Retinal pigment epithelial cell (primary cell): ENCODE results near the gene ANO1.

ENCODE experiments used
- DNase-seq: peaks from one replicate; pipeline ENCODE4 v3.0.0-alpha.2; 2010; ENCODE audit warnings: low read depth
- H3K4me3 ChIP-seq: 2 replicates; pipeline ENCODE4 v1.5.1; 2011; ENCODE audit warnings: mild to moderate bottlenecking, low read length, control low read depth, moderate library complexity
- TF ChIP-seq, protein P1 (sequence below): conservative IDR thresholded peaks from 2 replicates; pipeline ENCODE4 v1.5.1; 2011; ENCODE audit warnings: low read depth, low read length, control low read depth, inconsistent platforms

Gene ANO1

DNA sequence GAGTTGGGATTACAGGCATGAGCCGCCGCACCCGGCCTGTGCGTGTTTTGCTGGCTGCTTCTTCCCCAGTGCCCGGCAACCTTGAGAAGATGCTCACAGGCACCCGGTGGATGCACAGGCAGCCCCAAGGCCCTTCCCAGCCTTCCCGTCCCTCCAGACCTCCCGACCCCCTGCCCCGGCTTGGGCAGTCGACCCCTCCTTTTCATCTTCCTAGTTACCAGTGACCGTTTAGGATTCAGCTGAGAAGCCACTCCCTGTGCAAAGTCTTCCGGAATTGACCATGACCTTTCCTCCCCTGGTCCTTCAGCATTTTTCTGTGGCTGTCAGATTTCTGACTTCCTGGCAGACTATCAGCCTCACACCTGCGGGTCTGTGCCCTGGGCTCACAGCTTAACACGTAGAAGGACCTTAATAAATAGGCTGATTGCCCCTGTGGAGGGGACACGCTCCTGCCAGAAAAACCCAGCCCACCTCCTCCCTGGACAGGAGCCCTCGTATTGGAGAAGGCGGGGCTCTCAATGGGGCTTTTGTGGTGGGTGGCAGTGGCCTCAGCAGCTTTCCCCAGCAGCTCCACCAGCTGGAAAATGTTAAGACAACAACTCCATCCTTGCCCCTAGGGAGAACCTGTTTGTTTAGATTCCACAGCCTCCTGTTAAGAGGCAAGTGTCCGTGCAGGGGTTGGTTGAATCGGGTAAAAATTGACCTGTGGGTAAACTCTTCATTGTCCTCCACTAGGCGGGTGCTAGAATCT lies 10.4 kb upstream of the ANO1 start:
- no peak for DNase-seq
- TF ChIP-seq, protein P1, sequence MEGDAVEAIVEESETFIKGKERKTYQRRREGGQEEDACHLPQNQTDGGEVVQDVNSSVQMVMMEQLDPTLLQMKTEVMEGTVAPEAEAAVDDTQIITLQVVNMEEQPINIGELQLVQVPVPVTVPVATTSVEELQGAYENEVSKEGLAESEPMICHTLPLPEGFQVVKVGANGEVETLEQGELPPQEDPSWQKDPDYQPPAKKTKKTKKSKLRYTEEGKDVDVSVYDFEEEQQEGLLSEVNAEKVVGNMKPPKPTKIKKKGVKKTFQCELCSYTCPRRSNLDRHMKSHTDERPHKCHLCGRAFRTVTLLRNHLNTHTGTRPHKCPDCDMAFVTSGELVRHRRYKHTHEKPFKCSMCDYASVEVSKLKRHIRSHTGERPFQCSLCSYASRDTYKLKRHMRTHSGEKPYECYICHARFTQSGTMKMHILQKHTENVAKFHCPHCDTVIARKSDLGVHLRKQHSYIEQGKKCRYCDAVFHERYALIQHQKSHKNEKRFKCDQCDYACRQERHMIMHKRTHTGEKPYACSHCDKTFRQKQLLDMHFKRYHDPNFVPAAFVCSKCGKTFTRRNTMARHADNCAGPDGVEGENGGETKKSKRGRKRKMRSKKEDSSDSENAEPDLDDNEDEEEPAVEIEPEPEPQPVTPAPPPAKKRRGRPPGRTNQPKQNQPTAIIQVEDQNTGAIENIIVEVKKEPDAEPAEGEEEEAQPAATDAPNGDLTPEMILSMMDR = no peak
- H3K4me3 ChIP-seq = no peak overlapping the region

DNA sequence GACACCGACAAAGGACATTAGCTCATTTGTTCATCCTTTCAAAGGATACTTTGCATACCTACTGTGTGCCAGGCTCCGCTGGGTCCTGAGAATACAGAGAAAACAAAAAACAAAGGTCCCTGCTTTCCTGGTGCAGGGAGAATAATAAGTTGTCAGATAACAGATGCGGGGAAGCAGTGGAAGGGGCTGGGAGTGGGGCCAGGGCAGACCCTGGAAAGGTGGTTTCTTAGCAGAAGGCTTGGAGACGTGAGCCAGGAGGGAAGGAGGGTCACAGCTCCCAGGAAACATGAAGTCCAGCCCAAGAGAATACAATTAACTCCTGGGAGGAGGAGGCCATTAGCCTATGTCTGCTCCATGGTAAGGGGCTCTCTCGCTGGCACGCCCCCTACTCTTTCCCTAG lies 9.8 kb upstream of the ANO1 start:
- DNase-seq = no peak
- no peak overlapping the region for H3K4me3 ChIP-seq
- TF ChIP-seq, protein P1 = no peak

DNA sequence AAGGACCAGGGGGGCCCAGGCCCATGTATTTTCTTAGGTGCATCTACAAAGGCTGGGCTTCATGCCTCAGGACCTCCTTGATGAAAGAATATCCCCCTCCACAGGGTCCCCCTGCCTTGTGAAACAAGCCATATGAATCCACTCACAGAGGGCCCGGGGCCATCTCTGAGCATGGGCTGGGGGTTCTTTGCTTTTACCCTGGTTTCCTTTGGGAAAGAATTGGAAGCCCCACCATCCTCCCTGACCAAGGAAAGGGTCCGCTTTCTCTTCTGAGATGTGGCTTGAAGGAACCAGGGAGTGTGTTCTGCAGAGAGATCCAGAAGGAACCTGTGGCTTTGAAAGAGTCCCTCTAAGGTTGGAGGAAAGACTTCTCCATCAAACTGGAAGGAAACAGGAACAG lies 9.2 kb upstream of the ANO1 start:
- no peak overlapping the region for H3K4me3 ChIP-seq
- no peak for DNase-seq
- TF ChIP-seq, protein P1 = no peak

DNA sequence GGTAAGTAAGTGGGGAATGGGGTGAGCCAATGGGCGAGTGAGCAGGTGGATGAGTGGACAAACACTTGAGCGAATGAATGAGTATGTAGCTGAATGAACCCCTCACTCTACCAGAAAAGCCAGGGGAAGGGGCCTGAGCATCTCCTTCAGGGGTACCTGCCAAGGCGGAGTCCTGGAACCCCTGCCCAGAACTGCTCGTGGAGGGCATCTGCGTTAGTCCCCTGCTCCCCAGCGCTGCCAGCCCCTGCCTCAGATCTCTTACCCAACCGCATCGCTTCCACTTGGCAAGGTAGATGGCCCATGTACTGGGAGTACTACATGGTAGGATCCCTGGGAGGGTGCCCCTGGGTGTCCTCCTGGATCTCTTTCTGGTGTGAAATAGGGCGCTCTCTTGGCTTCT lies 7.4 kb upstream of the ANO1 start:
- no peak overlapping the region for H3K4me3 ChIP-seq
- TF ChIP-seq, protein P1 = no peak
- DNase-seq = no peak

DNA sequence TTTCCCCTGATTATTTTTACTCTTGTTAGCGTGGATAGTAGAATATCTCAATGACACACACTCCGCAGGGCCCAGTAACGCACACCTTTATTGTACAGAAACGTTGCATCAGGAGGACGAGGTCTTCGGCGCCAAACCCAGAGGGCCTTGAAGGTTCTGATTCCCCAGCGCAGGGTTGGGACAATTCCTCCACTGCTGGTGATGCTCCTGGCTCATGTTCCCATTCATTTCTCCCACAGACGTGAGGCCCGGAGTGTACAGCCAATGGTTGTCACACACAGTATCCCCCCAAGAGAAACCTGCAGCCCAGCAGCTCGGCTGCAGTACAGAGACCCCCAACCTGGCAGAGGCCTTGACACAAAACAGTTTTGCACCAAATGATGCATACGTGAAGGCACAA lies 6.1 kb upstream of the ANO1 start:
- TF ChIP-seq, protein P1 = no peak
- no peak for DNase-seq
- H3K4me3 ChIP-seq = no peak overlapping the region

DNA sequence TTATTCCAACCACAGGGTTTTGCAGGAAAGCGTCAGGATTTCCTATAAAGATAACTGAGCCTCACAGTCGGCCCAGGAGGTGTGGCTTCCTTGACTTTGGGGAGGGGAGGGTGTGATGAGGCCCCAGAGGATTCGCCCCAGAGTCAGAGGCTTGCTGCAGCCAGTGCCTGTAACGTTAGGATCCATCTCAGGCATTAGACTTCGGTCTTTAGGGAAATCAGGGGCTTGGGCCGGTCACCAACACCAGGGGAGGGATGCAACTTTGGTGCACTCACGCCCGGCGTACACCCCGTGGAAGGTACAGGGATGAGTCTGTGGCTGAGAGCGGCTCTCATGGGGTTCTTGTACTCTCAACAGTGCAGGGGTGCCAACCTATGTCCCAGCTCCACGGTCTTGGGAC lies 5.7 kb upstream of the ANO1 start:
- H3K4me3 ChIP-seq = no peak overlapping the region
- TF ChIP-seq, protein P1 = no peak
- no peak for DNase-seq
